ENCODE measurements around the gene MAPK10.
"Not testable (repeated sequence)": the region's sequence is repeated elsewhere in the genome, so short reads cannot be mapped to it uniquely, and the experiment has no call there.

Gene MAPK10

GRCh38 chr4:86035688-86036087 is 324.2 kb downstream of the MAPK10 start:
- H3K4me3 ChIP-seq (ENCODE audit: low read depth, low read length) = no peak overlapping the region
- TF ChIP-seq CTCF (IDR thresholded peaks at IDR 0.05; ENCODE audit: low read depth, low read length) = no peak
- DNase-seq (ENCODE audit: low read depth, low spot score) = peak; percentile 13
- in situ Hi-C loops (cut with HindIII; ENCODE audit: low sequenced_read_pairs) = no loop called here

- no peak overlapping the region for H3K4me3 ChIP-seq (ENCODE audit: low read depth, low read length)
- in situ Hi-C loops (cut with HindIII; ENCODE audit: low sequenced_read_pairs) = no loop called here
- TF ChIP-seq CTCF (IDR thresholded peaks at IDR 0.05; ENCODE audit: low read depth, low read length) = no peak
- no peak for DNase-seq (ENCODE audit: low read depth, low spot score)
Observed at GRCh38 chr4:86034616-86035015, 325.2 kb downstream of the MAPK10 start.

- in situ Hi-C loops (cut with HindIII; ENCODE audit: low sequenced_read_pairs) = no loop called here
- peak; percentile 95 for DNase-seq (ENCODE audit: low read depth, low spot score)
- H3K4me3 ChIP-seq (ENCODE audit: low read depth, low read length) = no peak overlapping the region
- TF ChIP-seq CTCF (IDR thresholded peaks at IDR 0.05; ENCODE audit: low read depth, low read length) = no peak
Observed at GRCh38 chr4:86033171-86033570, 326.7 kb downstream of the MAPK10 start.

- peak; percentile 90 for DNase-seq (ENCODE audit: low read depth, low spot score)
- in situ Hi-C loops (cut with HindIII; ENCODE audit: low sequenced_read_pairs) = no loop called here
- no peak overlapping the region for H3K4me3 ChIP-seq (ENCODE audit: low read depth, low read length)
- TF ChIP-seq CTCF (IDR thresholded peaks at IDR 0.05; ENCODE audit: low read depth, low read length) = no peak
Observed at GRCh38 chr4:86032476-86033022, 327.3 kb downstream of the MAPK10 start.

- DNase-seq (ENCODE audit: low read depth, low spot score) = no peak
- no peak for TF ChIP-seq CTCF (IDR thresholded peaks at IDR 0.05; ENCODE audit: low read depth, low read length)
- in situ Hi-C loops (cut with HindIII; ENCODE audit: low sequenced_read_pairs) = no loop called here
- no peak overlapping the region for H3K4me3 ChIP-seq (ENCODE audit: low read depth, low read length)
Observed at GRCh38 chr4:86031927-86032326, 327.9 kb downstream of the MAPK10 start.

- no peak overlapping the region for H3K4me3 ChIP-seq (ENCODE audit: low read depth, low read length)
- no peak for DNase-seq (ENCODE audit: low read depth, low spot score)
- in situ Hi-C loops (cut with HindIII; ENCODE audit: low sequenced_read_pairs) = no loop called here
- TF ChIP-seq CTCF (IDR thresholded peaks at IDR 0.05; ENCODE audit: low read depth, low read length) = no peak
Observed at GRCh38 chr4:86026720-86027119, 333.1 kb downstream of the MAPK10 start.

- DNase-seq (ENCODE audit: low read depth, low spot score); in situ Hi-C loops (cut with HindIII; ENCODE audit: low sequenced_read_pairs); H3K4me3 ChIP-seq (ENCODE audit: low read depth, low read length): not testable (repeated sequence)
Observed at GRCh38 chr4:86021671-86022070, 338.2 kb downstream of the MAPK10 start.

All from astrocyte of the spinal cord (primary cell).